Measurements from ENCODE around the gene MKRN2OS. TPM values are rescaled to one million over a fixed set of nuclear protein-coding genes. Genes with fewer than 3 reads are reported as not detected.

Gene MKRN2OS
- polyA plus RNA-seq, 1 donor (not counting 4 experiments of a cell fraction or from before 2014, with no cell fraction given), result 4.0 TPM

DNA sequence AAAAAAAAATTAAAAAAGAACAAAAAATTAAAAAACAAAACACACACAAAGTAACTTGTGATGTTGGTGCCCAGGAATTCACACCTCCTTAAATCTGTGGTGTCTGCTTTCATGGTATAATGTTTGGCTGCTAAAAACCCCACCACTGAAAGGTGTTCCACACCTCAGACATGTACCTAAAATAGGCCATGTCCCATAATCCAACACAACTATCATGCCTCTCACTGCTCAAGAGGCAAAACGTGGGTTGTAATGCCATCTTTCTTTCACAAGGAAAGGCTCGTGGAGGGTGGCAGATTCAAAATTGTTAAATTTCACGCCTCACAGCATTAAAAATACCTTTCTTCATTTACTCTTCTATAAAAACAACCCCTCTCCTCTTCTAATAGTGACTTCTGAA is 41.1 kb upstream of the MKRN2OS start:
- H3K9ac ChIP-seq (ENCODE audit: control insufficient read depth, extremely low read depth, insufficient read depth, low read length), result no peak overlapping the region
- no peaks in the 10 kb centered on the region for H3K79me2 ChIP-seq (ENCODE audit: control insufficient read depth, insufficient read depth, low read length)
- H2AFZ ChIP-seq (ENCODE audit: control insufficient read depth, low read length), result no peak overlapping the region
- DNase-seq (ENCODE audit: low read depth, low spot score), result no peak
- H3K4me3 ChIP-seq (ENCODE audit: control insufficient read depth in 2 of 3, extremely low read depth in 1 of 3, insufficient read depth in 2 of 3, low read depth in 1 of 3, low read length in 3 of 3), result no peak overlapping the region
- no peak overlapping the region for H3K4me2 ChIP-seq (ENCODE audit: control insufficient read depth, extremely low read depth, insufficient read depth, low read depth, low read length)
- no peak for FAIRE-seq
- no peaks in the 10 kb centered on the region for H3K9me1 ChIP-seq (ENCODE audit: control insufficient read depth, extremely low read depth, insufficient read depth, low read length)
- TF ChIP-seq, protein P1, sequence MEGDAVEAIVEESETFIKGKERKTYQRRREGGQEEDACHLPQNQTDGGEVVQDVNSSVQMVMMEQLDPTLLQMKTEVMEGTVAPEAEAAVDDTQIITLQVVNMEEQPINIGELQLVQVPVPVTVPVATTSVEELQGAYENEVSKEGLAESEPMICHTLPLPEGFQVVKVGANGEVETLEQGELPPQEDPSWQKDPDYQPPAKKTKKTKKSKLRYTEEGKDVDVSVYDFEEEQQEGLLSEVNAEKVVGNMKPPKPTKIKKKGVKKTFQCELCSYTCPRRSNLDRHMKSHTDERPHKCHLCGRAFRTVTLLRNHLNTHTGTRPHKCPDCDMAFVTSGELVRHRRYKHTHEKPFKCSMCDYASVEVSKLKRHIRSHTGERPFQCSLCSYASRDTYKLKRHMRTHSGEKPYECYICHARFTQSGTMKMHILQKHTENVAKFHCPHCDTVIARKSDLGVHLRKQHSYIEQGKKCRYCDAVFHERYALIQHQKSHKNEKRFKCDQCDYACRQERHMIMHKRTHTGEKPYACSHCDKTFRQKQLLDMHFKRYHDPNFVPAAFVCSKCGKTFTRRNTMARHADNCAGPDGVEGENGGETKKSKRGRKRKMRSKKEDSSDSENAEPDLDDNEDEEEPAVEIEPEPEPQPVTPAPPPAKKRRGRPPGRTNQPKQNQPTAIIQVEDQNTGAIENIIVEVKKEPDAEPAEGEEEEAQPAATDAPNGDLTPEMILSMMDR (optimal IDR thresholded peaks at IDR 0.05 in 1 of 3, IDR thresholded peaks at IDR 0.05 in 1 of 3, conservative IDR thresholded peaks at IDR 0.05 in 1 of 3; ENCODE audit: extremely low read depth in 1 of 3, insufficient read depth in 2 of 3, low read length in 3 of 3), result no peak
- no peak for TF ChIP-seq EZH2 (IDR thresholded peaks at IDR 0.05; ENCODE audit: low read length)
- H4K20me1 ChIP-seq (ENCODE audit: control insufficient read depth, extremely low read depth, insufficient read depth, low read length), result no peaks in the 10 kb centered on the region
- no peaks in the 10 kb centered on the region for H3K9me3 ChIP-seq (ENCODE audit: control insufficient read depth, low read depth, low read length)
- dilution Hi-C loops (cut with MboI; ENCODE audit: extremely low pct_ligation_motif_present, low sequenced_read_pairs), result no loop called here
- H3K36me3 ChIP-seq (ENCODE audit: control insufficient read depth in 2 of 2, extremely low read depth in 1 of 2, insufficient read depth in 2 of 2, low read length in 2 of 2), result peaks cover 28 to 65% of the 10 kb centered on the region in 2 experiments
- peaks cover 12% of the 10 kb centered on the region for H3K4me1 ChIP-seq (ENCODE audit: control insufficient read depth, extremely low read depth, insufficient read depth, low read length)
- H3K27ac ChIP-seq (ENCODE audit: control insufficient read depth, insufficient read depth, low read length), result no peak overlapping the region
- no peaks in the 10 kb centered on the region for H3K27me3 ChIP-seq (ENCODE audit: control insufficient read depth, extremely low read depth, insufficient read depth, low read length)

DNA sequence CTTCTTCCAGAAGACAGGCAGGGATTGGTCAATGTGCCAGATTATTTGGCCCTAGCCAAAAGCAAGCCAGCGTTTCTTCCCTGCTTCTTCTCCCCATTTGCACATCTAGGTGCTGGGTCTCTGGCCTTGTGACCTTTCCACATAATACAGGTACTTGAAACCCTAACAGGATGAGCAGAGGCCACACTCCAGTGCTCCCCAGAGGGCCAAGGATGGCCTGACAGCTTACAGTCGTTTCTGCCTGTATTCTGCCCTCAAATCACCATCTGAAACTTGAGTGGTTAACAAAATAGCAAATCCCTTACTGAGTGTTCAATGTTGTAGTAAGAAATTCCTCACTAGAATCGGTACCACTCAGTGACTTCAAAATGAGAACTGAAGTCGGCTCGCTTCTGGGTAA is 40.7 kb upstream of the MKRN2OS start:
- H3K79me2 ChIP-seq (ENCODE audit: control insufficient read depth, insufficient read depth, low read length), result no peaks in the 10 kb centered on the region
- H4K20me1 ChIP-seq (ENCODE audit: control insufficient read depth, extremely low read depth, insufficient read depth, low read length), result no peaks in the 10 kb centered on the region

More for the DNA sequence above, 40.7 kb upstream of the MKRN2OS start:
- no peak for FAIRE-seq
- Histone ChIP-seq H3K27ac (ENCODE audit: control insufficient read depth, insufficient read depth, low read length) (no peak overlapping the region), H2AFZ (ENCODE audit: control insufficient read depth, low read length) (no peak overlapping the region), H3K9ac (ENCODE audit: control insufficient read depth, extremely low read depth, insufficient read depth, low read length) (no peak overlapping the region), H3K4me3 (ENCODE audit: control insufficient read depth in 2 of 3, extremely low read depth in 1 of 3, insufficient read depth in 2 of 3, low read depth in 1 of 3, low read length in 3 of 3) (no peak overlapping the region), H3K9me3 (ENCODE audit: control insufficient read depth, low read depth, low read length) (no peaks in the 10 kb centered on the region), H3K4me1 (ENCODE audit: control insufficient read depth, extremely low read depth, insufficient read depth, low read length) (peaks cover 12% of the 10 kb centered on the region), H3K27me3 (ENCODE audit: control insufficient read depth, extremely low read depth, insufficient read depth, low read length) (no peaks in the 10 kb centered on the region), H3K36me3 (ENCODE audit: control insufficient read depth in 2 of 2, extremely low read depth in 1 of 2, insufficient read depth in 2 of 2, low read length in 2 of 2) (peaks cover 26 to 62% of the 10 kb centered on the region in 2 experiments), H3K4me2 (ENCODE audit: control insufficient read depth, extremely low read depth, insufficient read depth, low read depth, low read length) (no peak overlapping the region), H3K9me1 (ENCODE audit: control insufficient read depth, extremely low read depth, insufficient read depth, low read length) (no peaks in the 10 kb centered on the region)
- TF ChIP-seq, protein P1 (optimal IDR thresholded peaks at IDR 0.05 in 1 of 3, IDR thresholded peaks at IDR 0.05 in 1 of 3, conservative IDR thresholded peaks at IDR 0.05 in 1 of 3; ENCODE audit: extremely low read depth in 1 of 3, insufficient read depth in 2 of 3, low read length in 3 of 3), result no peak
- dilution Hi-C loops (cut with MboI; ENCODE audit: extremely low pct_ligation_motif_present, low sequenced_read_pairs), result no loop called here
- DNase-seq (ENCODE audit: low read depth, low spot score), result no peak
